Measurements from ENCODE around the gene SLC37A1.

- TF ChIP-seq CTCF (IDR thresholded peaks at IDR 0.05) (no peak), POLR2A (IDR thresholded peaks at IDR 0.05) (no peak)
Measured at GRCh38 chr21:42630626-42631025, 117.0 kb downstream of the SLC37A1 start.
